ENCODE results near the gene CD3D.

The CD3D gene

DNA sequence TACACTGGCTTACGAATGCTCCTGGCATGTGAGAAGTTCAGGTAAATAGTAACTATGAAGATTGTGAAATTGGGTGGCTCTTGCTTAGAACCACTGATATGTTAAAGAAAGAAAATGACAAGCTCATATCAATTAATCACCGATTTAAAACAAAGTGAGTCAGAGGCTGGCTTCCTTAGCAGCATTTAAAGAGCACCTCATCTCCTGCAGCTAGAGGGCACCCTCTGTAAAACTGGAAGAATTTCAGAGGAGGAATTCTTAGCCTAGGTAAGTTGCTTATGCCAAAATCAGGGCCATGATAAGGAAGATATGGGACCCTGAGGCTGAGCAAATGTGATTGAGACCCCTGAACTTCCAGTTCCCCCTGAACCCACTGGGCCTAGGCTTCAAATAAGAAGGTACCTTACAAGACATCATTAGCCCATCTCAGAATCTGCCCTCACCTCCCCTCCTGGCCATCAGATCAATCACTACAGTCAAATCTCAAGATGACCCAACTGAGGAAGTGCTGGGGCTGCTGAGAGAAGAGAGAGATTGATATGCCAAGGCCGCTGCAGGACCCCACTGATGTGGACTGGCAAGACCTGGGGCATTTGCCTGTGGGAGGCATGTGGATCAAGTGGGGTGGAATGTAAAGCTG is 46.6 kb downstream of the CD3D start:
- peak; percentile 46 for DNase-seq

- DNase-seq, result no peak
Observed at GRCh38 chr11:118295199-118295598, 47.3 kb downstream of the CD3D start.

- no peak for DNase-seq
Observed at GRCh38 chr11:118294053-118294452, 48.5 kb downstream of the CD3D start.

DNA sequence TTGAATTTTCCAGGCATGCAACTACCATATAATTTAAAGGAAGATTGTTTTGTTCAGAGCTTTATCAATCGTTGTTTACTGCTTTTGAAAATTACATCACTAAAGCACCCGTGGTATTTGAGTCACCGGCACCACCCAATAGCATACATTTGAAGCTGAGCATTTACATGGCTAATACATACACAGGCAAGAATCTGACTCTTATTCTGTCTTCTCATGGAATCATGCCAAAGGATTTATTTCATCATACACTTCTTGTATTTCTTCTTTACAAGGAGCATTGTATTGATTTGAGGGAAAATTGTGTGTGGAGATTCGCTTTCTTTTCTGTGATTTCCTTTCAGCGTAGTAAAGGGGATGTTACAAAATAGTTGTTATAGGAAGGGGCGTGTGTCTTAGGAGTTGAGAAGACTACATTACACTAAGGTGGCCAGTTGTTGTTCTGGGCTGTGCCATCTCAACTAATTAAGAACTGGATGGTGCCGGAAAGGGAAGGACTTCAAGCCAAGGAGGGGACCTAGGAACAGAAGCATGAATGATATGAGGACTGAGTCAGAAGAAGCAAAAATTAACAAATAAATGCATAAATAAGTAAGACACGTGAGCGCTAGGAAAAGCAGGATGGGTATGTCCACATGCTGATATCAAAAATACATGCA is 50.9 kb downstream of the CD3D start:
- no peak for DNase-seq

- no peak for DNase-seq
Observed at GRCh38 chr11:118290923-118291322, 51.6 kb downstream of the CD3D start.

GRCh38 chr11:118289401-118289800 is 53.1 kb downstream of the CD3D start:
- DNase-seq, result no peak

All from activated CD4-positive, alpha-beta T cell treated with anti-CD3 and anti-CD28 coated beads, Interleukin-2, amount 50 U/mL, for 1 hour (primary cell).